MM.1S (cell line): ENCODE data around the gene RNASEH1.

Experiments used
- DNase-seq: peaks from one replicate; pipeline ENCODE4 v3.0.0-alpha.2; 2015
- H2AFZ ChIP-seq: fragments of 300-600 bp; sonication (generic); 2 replicates; pipeline ENCODE4 v1.6.0; 2016; ENCODE audit warnings: antibody characterized with exemption, low read length
- H3F3A ChIP-seq: fragments of 300-600 bp; sonication (generic); 2 replicates; pipeline ENCODE4 v1.6.1; 2016; ENCODE audit warnings: mild to moderate bottlenecking, antibody characterized with exemption, low read length, moderate library complexity, mixed read lengths; ENCODE audit not compliant: insufficient read depth
- H3K27ac ChIP-seq: fragments of 300-600 bp; sonication (generic); 2 replicates; pipeline ENCODE4 v1.5.1; 2016; ENCODE audit warnings: mild to moderate bottlenecking, low read length
- H3K27me3 ChIP-seq: fragments of 300-600 bp; sonication (generic); replicated peaks from 2 replicates; pipeline ENCODE4 v1.6.0; 2016; ENCODE audit warnings: low read length; ENCODE audit not compliant: insufficient read depth
- H3K36me3 ChIP-seq: fragments of 300-600 bp; sonication (generic); replicated peaks from 2 replicates; pipeline ENCODE4 v1.6.1; 2016; ENCODE audit warnings: mild to moderate bottlenecking, low read length, mixed read lengths; ENCODE audit not compliant: insufficient read depth
- H3K4me1 ChIP-seq: fragments of 300-600 bp; sonication (generic); 2 replicates; pipeline ENCODE4 v1.6.1; 2016; ENCODE audit warnings: low read length, mixed read lengths
- H3K4me2 ChIP-seq: fragments of 300-600 bp; sonication (generic); 2 replicates; pipeline ENCODE4 v1.6.0; 2016; ENCODE audit warnings: low read depth, low read length
- H3K4me3 ChIP-seq: fragments of 300-600 bp; sonication (generic); 2 replicates; pipeline ENCODE4 v1.5.1; 2016; ENCODE audit warnings: low read length, mixed read lengths
- H3K79me2 ChIP-seq: fragments of 300-600 bp; sonication (generic); 2 replicates; pipeline ENCODE4 v1.6.1; 2016; ENCODE audit warnings: mixed run types, low read length, mixed read lengths
- H3K9ac ChIP-seq: fragments of 300-600 bp; sonication (generic); 2 replicates; pipeline ENCODE4 v1.6.1; 2016; ENCODE audit warnings: low read length, mixed read lengths
- H3K9me2 ChIP-seq: fragments of 300-600 bp; sonication (generic); replicated peaks from 2 replicates; pipeline ENCODE4 v1.6.1; 2016; ENCODE audit warnings: mild to moderate bottlenecking, low read length, mixed read lengths; ENCODE audit not compliant: insufficient read depth
- H3K9me3 ChIP-seq: fragments of 300-600 bp; sonication (generic); replicated peaks from 2 replicates; pipeline ENCODE4 v1.6.1; 2016; ENCODE audit warnings: mild to moderate bottlenecking, low read length, mixed read lengths; ENCODE audit not compliant: insufficient read depth
- H4K20me1 ChIP-seq: fragments of 300-600 bp; sonication (generic); 2 replicates; pipeline ENCODE4 v1.6.1; 2016; ENCODE audit warnings: mild to moderate bottlenecking, low read length, moderate library complexity, mixed read lengths; ENCODE audit not compliant: insufficient read depth
- EZH2 ChIP-seq: fragments of 300-600 bp; sonication (generic); optimal IDR thresholded peaks from 2 replicates; pipeline ENCODE3; 2017; ENCODE audit warnings: low read depth, mild to moderate bottlenecking, antibody characterized with exemption, low read length, mixed read lengths
- EZH2phosphoT487 ChIP-seq: fragments of 300-600 bp; sonication (generic); IDR thresholded peaks from 2 replicates; pipeline ENCODE4 v1.6.1; 2018; ENCODE audit warnings: antibody characterized with exemption, low read length
- TF ChIP-seq, protein P1 (sequence below): fragments of 300-600 bp; sonication (generic); IDR thresholded peaks from 2 replicates; pipeline ENCODE4 v1.5.1; 2016; ENCODE audit warnings: antibody characterized with exemption, low read length, mixed read lengths

RNASEH1 gene

DNA sequence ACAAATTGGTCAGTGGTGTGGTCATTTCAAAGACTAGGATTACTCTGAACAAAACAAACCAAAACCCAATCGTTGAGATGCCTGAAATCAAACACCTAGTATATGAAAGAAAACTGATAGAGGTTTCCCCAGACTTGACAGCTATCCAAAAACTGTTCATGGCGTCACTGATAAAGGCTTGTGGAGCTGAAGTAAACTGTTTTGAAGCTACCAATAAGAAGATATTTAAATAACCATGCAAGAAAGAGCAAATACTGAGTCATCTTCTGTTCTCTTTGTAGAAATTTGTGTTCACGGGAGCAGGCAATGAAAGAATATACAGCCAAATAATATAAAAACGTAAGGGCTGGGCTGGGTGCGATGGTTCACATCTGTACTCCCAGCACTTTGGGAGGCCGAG is 29.3 kb upstream of the RNASEH1 start:
- Histone ChIP-seq H3K27me3 (no peaks in the 10 kb centered on the region), H3K9ac (no peak overlapping the region), H3K4me3 (no peak overlapping the region), H4K20me1 (no peaks in the 10 kb centered on the region), H3K4me1 (no peaks in the 10 kb centered on the region), H3K4me2 (no peak overlapping the region), H3K79me2 (no peaks in the 10 kb centered on the region), H3K9me2 (no peaks in the 10 kb centered on the region), H2AFZ (no peak overlapping the region), H3K36me3 (no peaks in the 10 kb centered on the region), H3F3A (no peaks in the 10 kb centered on the region; the same call in 1 of the 2 replicates), H3K9me3 (no peaks in the 10 kb centered on the region), H3K27ac (no peak overlapping the region)
- TF ChIP-seq EZH2 (no peak), EZH2phosphoT487 (no peak)
- TF ChIP-seq, protein P1, sequence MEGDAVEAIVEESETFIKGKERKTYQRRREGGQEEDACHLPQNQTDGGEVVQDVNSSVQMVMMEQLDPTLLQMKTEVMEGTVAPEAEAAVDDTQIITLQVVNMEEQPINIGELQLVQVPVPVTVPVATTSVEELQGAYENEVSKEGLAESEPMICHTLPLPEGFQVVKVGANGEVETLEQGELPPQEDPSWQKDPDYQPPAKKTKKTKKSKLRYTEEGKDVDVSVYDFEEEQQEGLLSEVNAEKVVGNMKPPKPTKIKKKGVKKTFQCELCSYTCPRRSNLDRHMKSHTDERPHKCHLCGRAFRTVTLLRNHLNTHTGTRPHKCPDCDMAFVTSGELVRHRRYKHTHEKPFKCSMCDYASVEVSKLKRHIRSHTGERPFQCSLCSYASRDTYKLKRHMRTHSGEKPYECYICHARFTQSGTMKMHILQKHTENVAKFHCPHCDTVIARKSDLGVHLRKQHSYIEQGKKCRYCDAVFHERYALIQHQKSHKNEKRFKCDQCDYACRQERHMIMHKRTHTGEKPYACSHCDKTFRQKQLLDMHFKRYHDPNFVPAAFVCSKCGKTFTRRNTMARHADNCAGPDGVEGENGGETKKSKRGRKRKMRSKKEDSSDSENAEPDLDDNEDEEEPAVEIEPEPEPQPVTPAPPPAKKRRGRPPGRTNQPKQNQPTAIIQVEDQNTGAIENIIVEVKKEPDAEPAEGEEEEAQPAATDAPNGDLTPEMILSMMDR = no peak
- DNase-seq = no peak

DNA sequence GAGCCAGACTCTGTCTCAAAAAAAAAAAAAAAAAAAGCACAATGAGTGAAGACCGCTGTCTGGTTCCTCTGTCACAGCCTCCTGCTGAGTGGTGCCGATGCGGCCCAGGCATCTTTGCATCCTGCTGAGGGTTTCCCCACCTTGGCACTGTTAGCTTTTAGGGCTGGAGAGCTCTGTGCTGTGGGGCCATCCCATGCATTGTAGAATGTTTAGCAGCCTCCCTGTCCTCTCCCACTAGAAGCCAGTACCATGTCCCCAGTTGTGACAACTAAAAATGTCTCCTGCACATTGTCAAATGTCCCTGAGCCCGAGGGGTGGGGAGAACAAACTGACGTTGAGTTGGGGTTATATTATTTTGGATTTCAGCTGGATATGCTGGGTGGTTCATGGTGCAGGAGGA is 28.9 kb upstream of the RNASEH1 start:
- Histone ChIP-seq H3K9me2 (no peaks in the 10 kb centered on the region), H3K9me3 (no peaks in the 10 kb centered on the region), H3K4me1 (no peaks in the 10 kb centered on the region), H4K20me1 (no peaks in the 10 kb centered on the region), H3F3A (no peaks in the 10 kb centered on the region; the same call in 1 of the 2 replicates), H3K27me3 (no peaks in the 10 kb centered on the region), H3K79me2 (no peaks in the 10 kb centered on the region), H3K4me2 (no peak overlapping the region), H2AFZ (no peak overlapping the region), H3K4me3 (no peak overlapping the region), H3K36me3 (no peaks in the 10 kb centered on the region), H3K9ac (no peak overlapping the region), H3K27ac (no peak overlapping the region)
- TF ChIP-seq EZH2phosphoT487 (no peak), EZH2 (no peak)
- TF ChIP-seq, protein P1 = no peak
- DNase-seq = no peak

DNA sequence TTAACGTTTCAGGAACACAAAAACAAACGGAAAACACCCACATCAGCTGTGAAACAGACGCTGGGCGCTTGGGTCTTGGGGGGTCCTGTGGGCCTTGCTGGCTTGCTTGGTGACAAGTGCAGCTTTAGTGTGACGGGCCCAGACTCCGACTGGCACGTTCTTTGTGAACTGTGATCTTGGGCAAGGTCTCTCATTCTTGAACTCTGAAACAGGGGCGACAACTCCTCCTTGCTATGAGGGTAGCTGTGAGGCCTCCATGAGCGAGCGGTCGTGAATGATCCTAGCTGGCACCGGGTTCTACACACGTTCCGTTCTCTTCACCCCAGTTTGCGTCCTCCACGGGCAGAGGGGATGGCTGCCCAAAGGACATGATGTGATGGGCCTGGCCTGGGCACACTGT is 28.1 kb upstream of the RNASEH1 start:
- no peaks in the 10 kb centered on the region for H3K9me2 ChIP-seq
- no peak overlapping the region for H2AFZ ChIP-seq
- no peak overlapping the region for H3K9ac ChIP-seq
- H4K20me1 ChIP-seq = peaks cover 6% of the 10 kb centered on the region; the same call in 1 of the 2 replicates
- DNase-seq = no peak
- no peaks in the 10 kb centered on the region for H3K9me3 ChIP-seq
- no peak overlapping the region for H3K4me2 ChIP-seq
- TF ChIP-seq EZH2phosphoT487 = no peak
- no peak for TF ChIP-seq EZH2
- TF ChIP-seq, protein P1 = no peak
- H3K4me3 ChIP-seq = no peak overlapping the region
- peaks cover 6% of the 10 kb centered on the region for H3F3A ChIP-seq
- H3K79me2 ChIP-seq = peaks cover 7% of the 10 kb centered on the region
- H3K4me1 ChIP-seq = no peaks in the 10 kb centered on the region
- H3K36me3 ChIP-seq = peaks cover 6% of the 10 kb centered on the region
- no peak overlapping the region for H3K27ac ChIP-seq
- no peaks in the 10 kb centered on the region for H3K27me3 ChIP-seq
